Measurements from ENCODE around the gene NCKAP5. TPM values are rescaled to one million over a fixed set of nuclear protein-coding genes. Genes with fewer than 3 reads are reported as not detected.

NCKAP5 gene
- total RNA-seq, 1 donor from 2014 or later, result under 0.01 TPM

DNA sequence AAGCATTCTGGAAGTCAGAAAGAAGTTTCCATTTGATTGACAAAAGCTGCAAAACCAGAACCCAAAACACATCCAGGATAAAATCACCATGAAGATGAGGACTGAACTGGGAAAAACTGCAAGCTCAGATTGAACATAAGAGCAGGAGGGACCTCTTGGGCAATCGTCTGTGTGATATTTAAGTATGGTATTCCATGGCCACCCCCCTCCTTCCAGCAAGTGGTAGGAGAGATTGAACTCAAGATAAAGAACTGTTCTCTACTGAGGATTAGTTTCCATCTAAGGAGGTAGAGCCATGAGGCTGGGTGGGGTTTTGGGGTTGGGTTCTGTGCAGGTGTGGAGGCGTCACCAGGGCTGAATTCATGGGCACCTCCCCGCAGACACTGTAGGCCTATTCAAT is 251.1 kb downstream of the NCKAP5 start:
- no peak for DNase-seq

DNA sequence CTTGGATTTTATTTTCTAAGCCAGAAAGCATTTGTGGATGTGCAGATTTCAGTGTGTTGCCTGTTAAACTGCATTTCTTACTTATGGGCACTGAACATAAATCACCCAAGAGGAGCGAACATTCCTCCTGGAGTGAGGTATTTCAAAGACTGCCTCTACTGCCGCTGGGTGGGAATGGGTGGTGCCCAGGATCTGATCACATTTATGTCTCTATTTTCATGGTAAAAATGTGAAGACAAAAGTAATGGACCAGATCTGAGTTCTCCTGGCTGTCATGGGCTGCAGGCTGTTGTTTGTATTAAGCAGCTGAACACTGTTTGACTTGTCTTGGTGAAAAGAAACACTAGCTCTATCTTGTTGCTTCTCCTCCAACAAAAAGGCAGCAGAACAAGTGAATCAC is 251.7 kb downstream of the NCKAP5 start:
- DNase-seq, result no peak

DNA sequence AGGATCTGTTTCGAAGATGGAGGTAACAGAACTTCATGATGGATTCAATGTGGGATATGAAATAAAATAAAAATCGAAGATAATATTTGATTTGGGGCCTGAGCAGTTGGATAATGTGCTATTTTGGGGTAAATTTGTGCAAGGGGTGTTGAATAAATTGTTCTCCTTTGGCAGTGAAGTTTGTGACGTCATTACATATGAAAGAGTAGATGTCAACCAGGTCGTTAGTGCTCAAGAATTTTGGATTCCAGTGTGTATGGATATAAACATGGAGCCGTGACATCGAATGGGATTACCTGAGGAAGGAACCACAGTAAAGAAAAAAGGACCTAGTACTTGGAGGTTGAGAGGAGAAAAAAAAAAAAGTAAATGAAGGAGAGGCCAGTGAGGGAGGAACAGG is 253.0 kb downstream of the NCKAP5 start:
- no peak for DNase-seq

DNA sequence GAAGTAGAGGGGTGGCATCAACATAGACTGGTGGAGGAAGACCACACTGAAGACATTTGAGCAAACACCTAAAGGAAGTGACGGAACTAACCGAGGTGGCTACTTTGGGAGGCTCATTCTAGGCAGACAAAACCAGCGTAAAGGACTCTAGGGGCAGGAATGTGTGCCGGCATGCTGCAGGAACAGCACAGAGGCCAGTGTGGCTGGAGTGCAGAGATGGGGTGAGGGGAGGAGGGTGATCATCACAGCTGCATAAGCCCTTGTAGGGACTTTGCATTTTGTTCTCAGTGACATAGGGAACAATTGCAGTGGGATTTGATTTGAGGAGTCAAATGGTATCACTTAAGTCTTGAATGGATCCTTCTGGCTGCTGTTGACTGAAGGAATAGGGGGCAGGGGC is 253.5 kb downstream of the NCKAP5 start:
- DNase-seq, result no peak

DNA sequence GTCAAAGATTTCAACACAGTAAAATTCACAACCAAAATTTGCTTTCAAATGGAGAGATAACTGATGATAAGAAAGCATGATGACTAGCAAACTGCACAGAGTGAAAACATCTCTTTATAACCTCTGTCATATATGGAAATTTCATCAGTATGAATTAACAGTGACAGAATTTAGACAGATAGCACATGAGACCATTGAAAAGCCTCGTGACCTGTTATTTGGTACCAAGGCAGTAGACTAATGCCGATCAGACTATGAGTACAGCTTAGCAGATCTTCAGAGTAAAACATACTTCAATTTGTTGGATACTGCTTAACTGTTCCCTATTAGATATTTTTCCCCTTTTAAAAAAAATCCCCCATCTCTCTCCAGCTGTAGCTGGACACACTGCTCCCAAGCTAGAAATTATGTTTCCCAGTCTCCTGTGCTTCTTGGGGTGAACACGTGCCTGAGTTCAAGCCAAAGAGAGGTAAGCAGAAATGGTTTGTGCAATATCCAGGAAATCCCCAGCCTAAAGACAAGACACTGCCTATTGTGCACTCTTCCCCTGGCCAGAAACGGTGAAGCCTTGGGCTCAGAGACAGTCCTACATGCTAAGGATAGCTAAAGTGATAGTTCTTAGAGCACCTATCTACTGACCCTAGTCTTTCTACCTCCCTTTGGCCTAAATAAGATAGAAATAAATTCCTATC is 256.1 kb downstream of the NCKAP5 start:
- no peak for DNase-seq

DNA sequence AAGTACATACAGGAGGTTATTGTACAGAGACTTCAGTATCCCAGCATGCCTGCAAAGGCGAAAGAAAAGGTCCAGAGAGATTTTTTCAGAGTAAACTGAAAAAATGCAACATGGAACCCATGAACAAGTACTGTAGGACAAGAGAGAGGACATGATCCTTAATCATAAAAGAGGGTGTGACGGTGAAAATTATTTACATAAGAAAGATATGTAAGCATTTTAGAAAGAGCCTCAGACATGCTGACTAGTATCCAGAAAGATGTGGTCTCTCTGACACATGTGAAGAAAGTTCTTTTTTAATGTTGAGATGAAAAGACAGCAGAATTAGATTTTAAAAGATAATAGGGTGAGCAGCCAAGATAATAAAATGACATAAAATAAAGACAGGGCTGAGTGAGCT is 262.0 kb downstream of the NCKAP5 start:
- no peak for DNase-seq

DNA sequence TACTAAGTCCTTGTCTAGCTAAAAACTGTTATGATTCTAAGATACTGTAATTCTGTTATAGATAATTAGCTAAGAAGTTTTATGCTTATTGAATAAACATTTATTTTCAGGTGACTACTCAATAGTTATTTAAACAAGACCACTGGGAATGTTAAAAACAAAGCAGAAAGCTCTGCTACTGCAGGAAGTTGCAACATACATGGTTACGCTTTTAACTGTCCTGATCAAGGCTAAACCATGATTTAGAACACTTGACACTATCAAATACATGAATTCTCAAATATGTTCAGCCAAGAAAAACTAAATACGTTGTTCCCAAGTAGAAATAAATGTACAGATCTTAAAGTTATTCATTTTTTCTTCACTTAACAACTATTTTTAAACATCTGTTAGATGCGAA is 263.9 kb downstream of the NCKAP5 start:
- DNase-seq, result no peak

DNA sequence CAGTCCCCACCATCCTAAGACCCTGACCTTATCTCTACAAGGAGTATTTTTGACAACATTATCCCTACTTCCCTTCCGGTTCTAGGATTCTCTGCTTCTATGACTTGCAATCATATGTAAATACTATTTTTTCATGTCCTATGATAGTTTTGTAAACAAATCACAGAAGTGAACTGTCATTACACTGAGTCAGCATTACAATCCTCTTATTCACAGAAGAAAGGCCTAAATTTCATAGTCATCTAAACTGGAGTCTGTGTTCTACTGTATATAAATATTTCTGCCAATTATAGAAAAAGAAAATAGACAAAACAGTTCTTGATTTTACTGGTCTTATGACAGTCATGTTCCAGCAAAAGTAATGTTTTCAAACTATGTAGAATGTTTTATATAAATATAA is 265.1 kb downstream of the NCKAP5 start:
- DNase-seq, result no peak

DNA sequence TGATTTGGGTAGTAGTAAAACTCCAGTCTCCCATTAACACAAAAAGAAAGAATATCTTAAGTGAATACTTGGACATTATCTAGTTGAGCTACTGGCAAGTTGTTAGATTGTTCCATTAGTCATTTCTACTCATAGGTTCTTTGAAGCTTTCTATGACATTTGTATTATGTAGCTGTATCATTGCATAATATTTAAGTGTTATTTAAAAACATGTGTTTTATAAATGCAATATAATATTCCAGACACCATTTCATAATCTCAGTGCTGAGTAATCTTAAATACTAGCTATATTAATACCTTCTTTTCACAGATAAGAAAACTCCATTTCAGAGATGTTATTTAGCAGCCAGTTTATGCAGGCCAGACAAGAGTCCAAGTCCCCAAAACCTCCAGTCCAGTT is 271.9 kb downstream of the NCKAP5 start:
- DNase-seq, result no peak

DNA sequence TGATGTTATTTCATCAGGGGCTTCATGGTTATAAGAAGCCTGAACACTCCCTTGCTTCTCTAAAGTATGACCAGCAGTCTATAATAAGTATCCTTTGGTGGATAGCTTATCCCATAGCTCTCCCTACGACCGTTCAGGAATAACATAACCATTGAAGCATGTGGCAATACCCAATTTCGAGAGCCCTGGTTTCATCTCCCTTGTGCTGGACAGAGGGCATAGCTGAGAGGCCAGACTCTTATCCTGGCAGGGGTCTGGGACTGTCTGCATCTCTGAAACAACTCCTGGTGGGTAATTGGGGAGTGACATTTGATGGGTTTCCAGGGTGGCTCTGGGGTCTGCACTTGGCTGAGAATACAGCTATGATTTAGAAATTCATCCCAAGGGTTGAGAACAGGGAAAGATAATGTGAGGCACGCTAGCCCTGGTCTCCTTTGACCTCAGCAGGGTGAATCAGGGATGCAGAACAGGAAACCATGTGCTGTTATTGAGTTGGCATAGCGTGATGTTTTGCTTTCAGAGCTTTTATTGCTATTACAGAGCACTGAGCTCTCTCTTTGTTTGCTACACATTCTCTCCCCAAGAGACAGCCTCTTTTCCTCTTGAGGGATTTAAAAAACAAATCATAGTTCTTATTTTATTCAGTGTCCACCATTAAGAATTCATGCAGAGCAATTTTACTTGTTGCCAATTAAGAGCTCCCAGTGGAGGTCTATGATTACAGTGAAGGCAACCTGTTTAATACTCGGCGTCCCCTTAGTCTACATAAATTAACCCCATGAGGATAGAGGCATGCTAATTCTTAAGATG is 274.5 kb downstream of the NCKAP5 start:
- DNase-seq, result peak; percentile 36

DNA sequence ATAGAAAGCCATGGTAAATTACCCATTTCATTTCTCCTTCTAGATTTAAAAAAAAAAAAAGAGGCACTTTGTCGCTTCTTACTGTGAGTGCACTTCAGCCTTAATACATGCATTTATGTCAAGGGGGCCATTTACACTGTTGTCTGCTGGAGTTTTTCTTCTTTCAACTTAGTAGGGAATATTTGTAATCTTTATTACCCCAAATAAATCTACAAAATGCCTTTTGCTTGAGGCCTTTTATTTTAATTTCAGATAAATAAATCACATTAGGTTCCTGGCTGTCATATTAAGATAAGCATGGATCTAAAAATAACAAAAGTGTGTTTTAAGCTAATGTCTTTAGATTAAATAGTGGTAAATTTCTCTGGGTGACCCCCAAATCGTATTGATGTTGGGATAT is 276.0 kb downstream of the NCKAP5 start:
- no peak for DNase-seq

DNA sequence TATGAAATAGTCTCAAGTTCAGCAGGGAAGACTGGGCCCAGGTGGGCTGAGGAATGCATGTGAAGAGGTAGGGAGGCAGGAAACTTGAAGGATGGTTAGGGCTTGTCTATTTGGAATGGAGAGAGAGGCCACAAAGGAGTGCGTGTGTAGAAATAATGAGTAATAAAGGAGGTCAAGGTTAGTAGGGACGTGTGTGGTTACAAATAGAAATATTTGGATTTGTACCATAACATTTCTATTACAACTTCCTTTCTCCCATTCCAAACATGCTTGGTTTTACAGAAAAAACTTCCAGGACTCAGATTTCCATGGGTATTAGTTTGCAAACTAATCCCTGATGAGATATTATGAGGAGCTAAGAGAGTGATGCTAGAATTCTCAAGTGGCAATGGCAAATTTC is 280.6 kb downstream of the NCKAP5 start:
- no peak for DNase-seq

DNA sequence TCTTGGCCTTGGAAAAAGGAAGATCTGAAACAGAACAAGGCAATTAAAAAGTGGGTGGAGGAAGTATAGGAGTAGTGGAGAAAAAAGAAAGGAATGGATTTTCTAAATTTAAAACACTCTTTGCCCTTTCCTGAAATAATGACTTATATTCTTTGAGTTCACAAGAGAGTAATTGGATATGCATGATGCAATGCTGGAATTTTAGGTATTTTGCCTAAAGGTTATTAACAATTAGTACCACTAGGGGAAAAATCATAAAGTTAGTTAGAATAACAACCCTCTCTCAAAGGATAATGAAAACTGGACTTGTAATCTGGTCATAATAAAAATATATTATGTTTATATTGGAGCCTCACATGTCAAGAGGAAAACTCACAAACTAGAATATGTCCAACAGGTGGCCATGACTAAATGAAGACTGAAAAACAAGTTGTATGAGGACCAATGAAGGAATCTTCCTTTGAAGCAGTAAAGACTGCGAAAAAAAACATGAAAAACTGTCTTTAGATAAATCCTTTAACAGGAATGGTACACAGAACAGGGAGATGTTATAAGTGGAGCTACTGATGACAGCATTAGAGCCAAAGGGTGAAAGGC is 281.8 kb downstream of the NCKAP5 start:
- DNase-seq, result no peak

DNA sequence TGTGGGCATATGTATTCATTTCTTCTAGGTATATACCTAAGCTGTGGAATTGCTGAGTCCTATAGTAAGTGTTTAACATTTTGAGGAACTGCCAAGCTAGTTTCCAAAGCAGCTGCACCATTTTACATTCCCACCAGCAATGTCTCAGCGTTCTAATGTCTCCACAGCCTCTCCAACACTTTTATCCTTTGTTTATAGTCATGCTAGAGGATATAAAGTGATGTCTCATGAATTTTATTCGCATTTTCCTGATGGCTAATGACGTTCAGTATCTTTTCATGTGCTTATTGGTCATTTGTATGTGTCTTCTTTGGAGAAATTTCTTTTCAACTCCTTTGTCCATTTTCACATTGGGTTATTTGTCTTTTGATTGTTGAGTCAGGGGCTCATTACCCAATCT is 295.2 kb downstream of the NCKAP5 start:
- DNase-seq, result no peak

DNA sequence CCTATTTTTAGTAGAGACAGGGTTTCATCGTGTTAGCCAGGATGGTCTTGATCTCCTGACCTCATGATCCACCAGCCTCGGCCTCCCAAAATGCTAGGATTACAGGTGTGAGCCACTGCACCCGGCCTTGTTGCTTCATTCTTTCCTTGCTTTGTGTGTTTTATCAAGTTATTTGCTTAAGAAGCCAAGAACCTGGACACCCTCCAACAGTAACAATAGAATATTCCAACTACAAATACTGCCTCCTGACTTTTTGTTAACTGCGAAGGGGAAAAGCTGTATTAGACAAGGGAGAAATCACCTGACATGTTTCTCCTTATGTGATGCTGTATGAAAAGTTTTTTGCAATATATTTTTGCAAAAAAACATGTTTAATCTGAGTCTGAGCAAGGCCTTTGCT is 297.2 kb downstream of the NCKAP5 start:
- no peak for DNase-seq

DNA sequence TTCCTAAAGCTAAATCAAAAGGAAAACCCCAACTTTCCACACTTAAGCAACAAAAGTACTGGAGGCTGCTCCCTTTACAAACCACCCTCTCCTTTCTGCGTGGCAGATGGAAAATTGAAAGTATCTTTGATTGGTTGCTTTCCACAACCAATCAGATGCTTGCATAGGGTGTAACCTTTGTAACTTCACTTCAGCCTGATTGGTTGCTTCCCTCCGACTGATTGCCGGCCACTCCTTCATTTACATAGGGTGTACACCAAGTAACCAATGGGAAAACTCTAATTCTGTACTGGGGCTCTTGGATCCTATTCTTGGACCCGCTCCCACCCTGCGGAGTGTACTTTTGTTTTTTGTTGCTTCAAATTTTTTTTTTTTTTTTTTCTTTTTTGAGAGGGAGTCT is 297.7 kb downstream of the NCKAP5 start:
- no peak for DNase-seq

DNA sequence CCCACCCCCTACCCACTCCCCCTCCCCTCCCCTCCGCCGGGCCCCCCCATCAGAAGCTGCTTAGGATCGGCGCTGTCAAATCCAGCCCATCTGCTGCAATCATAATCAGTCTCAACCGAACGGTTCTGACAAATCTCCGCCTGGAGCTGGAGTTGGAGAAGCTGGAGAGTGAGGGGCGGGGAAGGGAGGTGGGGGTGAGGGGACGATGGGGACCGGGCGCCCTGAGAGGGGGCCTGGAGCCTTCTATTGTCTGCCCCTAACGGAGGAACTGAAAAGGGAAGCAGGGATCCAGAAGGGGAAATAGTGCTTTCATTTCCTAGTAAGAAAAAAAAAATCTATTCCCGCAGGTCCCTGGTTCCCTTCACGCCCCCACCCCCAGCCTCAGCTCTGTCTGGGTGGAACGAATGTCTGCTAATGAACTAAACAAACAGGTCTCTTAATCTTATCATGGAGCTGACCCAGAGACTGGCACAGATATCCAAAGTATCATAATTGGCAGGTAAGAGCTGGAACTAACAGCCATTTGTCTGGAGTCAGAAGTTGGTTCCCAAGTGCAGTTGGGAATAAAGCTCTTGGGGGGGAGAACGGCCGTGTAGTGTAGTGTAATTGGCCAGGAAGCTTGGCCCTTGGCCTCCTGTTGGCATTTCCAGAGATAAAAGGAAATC is 301.2 kb downstream of the NCKAP5 start:
- no peak for DNase-seq

DNA sequence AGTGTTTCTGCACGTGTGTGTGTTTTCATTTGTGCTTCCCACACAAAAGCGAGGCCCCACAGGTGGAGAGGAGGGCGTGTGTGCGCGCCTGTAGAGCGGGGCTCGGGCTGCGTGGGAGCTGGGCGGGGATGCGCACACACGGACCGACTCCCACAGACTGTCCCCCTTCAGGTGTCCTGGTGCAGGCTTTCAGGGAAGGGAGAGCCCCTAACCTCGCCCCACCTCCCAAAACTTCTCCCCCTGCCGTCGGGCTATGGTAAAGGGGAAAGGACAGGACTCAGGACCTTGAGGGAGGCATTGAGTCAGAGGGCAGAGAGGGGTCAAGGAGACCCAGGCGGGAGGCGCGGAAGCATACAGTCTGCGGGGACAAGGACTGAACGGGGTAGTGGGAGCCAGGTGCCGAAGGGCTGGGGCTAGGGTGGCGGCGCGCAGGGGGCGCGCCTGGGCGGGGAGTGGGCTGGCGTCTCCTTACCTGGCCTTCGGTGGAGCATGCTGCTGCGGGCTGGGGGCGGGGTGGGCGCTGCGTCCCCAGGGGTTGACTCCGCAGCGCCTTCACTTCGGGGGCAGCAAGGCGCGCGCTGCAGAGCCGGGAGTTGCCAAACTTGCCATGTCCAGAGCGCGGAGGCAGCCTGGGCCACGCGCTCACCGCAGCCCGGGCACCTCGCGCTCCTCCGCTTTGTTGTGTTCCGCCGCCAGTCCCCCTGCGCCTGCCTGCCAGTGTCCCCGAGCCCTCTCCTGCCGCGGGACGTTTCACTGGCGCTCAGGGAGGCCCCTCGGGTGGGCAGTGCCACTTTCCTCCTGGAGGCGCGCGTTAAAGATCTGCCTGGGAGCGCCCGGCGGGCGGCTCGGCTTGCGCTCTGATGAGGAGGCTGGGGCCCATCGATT is 302.0 kb downstream of the NCKAP5 start:
- DNase-seq, result peak; percentile 14

DNA sequence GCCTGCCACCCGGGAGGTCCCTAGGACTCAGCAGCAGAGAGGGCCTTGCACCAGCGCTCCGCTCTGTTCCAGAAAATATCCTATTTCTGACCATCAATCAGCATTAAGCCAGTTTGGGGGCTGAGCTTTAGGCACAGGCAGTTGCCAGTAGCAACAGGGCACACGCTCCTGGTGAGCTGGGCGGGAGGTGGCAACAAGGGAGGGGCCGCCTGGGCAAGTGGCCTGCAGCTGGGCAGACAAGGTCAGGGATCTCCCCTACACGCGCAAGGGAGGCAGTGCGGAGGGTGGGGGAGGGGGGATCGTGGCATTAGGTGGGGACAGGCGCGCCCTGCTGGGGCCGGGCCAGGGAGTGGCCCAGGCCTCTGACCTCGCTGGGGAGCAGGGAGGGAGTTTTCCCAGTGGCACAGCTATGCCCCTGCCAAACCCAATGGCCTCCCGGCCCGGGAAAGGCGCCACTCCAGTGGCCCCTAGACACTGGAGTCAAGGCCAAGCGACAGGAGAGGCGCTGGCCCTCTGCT is 302.8 kb downstream of the NCKAP5 start:
- DNase-seq, result no peak

DNA sequence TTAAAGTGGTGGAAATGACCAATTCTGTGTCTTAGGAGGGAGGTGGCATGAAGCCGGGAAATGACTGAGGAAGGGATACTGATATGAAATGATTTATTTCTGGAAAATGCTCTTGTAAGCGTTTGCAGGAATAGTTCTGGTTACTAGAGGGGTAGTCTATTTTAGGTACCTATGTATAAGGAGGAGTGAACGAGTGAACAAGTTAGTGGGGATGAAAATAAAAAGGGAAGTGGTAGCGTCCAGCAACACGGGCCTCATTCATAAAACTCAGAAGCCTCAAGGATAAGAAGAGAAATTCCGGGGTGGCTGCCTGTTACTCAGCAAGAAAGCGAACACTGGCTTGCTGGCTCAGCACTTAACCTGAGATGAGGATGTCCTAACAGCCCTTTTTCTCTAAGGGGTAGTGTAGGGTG is 303.3 kb downstream of the NCKAP5 start:
- DNase-seq, result no peak

DNA sequence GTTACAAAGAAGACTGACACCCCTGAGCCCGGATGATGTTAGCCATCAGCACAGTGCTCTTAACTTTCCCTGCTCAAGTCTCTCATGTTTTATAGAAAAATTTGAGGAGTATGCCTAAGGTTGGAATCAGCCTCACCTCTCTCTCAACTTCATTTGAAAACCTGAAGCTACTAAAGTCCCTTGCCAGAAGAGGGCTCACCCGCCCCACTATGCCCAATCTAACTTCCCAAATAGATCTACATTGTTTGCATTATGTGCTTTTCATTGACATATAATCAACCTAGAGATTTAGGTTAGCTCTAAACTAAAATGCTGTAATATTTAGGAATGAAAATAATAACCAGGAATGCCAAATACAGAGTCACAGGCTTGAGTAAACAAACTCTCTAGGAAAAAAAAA is 305.4 kb downstream of the NCKAP5 start:
- peak; percentile 15 for DNase-seq

DNA sequence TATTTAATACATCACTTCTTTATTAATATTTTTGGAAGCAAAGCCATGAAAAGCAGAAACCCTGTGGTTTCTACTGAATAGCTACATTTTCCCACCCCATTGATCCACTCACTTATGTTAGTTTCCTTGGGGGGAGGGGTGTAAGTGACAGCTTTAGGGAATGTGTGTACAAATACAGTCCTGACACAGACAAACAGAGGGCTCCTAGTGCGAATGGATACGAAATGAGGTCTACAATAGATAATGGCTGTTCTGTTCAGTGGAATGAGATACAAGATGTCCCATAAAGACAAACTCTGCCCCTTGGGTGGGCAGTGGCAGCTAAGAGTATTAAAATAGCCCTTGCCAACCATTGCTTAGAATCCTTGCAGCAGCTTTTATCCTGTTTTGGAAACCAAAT is 312.9 kb downstream of the NCKAP5 start:
- DNase-seq, result no peak
